Stimulated activated CD4-positive, alpha-beta T cell treated with anti-CD3 and anti-CD28 coated beads, Interleukin-1b, Interleukin-23, amount 100 ng/mL, for 1 hour (primary cell): ENCODE results near the gene PTPRN2.
"Not testable (repeated sequence)": the region's sequence is repeated elsewhere in the genome, so short reads cannot be mapped to it uniquely, and the experiment has no call there.

Source experiments
- DNase-seq, 2 donors: peaks; one replicate each; pipeline ENCODE4 v3.0.0-alpha.2; 2020; ENCODE audit warnings: low read depth in 2 of 2

PTPRN2 gene

GRCh38 chr7:158587162-158588084, at the start of gene PTPRN2:
Gene PTPRN2, minus strand, starts transcription at chr7:158587823.
- peak; percentile 17 to 51 for DNase-seq

- no peak for DNase-seq
Observed at GRCh38 chr7:158633055-158633956, 45.7 kb upstream of the PTPRN2 start.

GRCh38 chr7:158631574-158632195, 44.1 kb upstream of the PTPRN2 start:
- no peak for DNase-seq

GRCh38 chr7:158626289-158626688, 38.7 kb upstream of the PTPRN2 start:
- DNase-seq, result not testable (repeated sequence)

GRCh38 chr7:158623241-158623640, 35.6 kb upstream of the PTPRN2 start:
- no peak for DNase-seq

- DNase-seq, result no peak
Observed at GRCh38 chr7:158620839-158621441, 33.3 kb upstream of the PTPRN2 start.

- DNase-seq, result no peak
Observed at GRCh38 chr7:158620418-158620817, 32.8 kb upstream of the PTPRN2 start.

GRCh38 chr7:158618745-158619140, 31.1 kb upstream of the PTPRN2 start:
- DNase-seq, result no peak

- DNase-seq, result no peak
Observed at GRCh38 chr7:158617737-158618128, 30.1 kb upstream of the PTPRN2 start.

GRCh38 chr7:158616050-158616449, 28.4 kb upstream of the PTPRN2 start:
- DNase-seq, result no peak

- no peak for DNase-seq
Observed at GRCh38 chr7:158614700-158615099, 27.1 kb upstream of the PTPRN2 start.

- DNase-seq, result no peak
Observed at GRCh38 chr7:158613481-158613880, 25.9 kb upstream of the PTPRN2 start.

GRCh38 chr7:158612546-158612945, 24.9 kb upstream of the PTPRN2 start:
- no peak for DNase-seq

- no peak for DNase-seq
Observed at GRCh38 chr7:158611541-158611940, 23.9 kb upstream of the PTPRN2 start.

- no peak for DNase-seq
Observed at GRCh38 chr7:158609313-158609974, 21.8 kb upstream of the PTPRN2 start.

GRCh38 chr7:158607563-158607962, 19.9 kb upstream of the PTPRN2 start:
- DNase-seq, result no peak

- DNase-seq, result no peak
Observed at GRCh38 chr7:158606671-158607424, 19.2 kb upstream of the PTPRN2 start.

- no peak for DNase-seq
Observed at GRCh38 chr7:158606129-158606528, 18.5 kb upstream of the PTPRN2 start.

GRCh38 chr7:158603773-158604755, 16.4 kb upstream of the PTPRN2 start:
- no peak for DNase-seq
